OCI-LY7 (cell line): ENCODE results near the gene CCDC68.

ENCODE experiments used
- CTCF ChIP-seq: fragments of 200-600 bp; sonication (generic); conservative IDR thresholded peaks from 2 replicates; pipeline ENCODE4 v1.5.1; 2014; ENCODE audit warnings: mild to moderate bottlenecking, antibody characterized with exemption, low read length, moderate library complexity, mixed read lengths
- EZH2phosphoT487 ChIP-seq: fragments of 200-600 bp; sonication (generic); IDR thresholded peaks from 2 replicates; pipeline ENCODE4 v1.6.1; 2018; ENCODE audit warnings: low read depth, borderline replicate concordance, mild to moderate bottlenecking, mixed run types, antibody characterized with exemption, low read length, moderate library complexity, mixed read lengths

- no peak for TF ChIP-seq CTCF
- no peak for TF ChIP-seq EZH2phosphoT487
These were observed 53.6 kb downstream of the CCDC68 start for GRCh38 chr18:54905629-54906028.
